Fibroblast of lung (primary cell): ENCODE measurements around the gene SUPT3H.

Experiments used
- EZH2 ChIP-seq: IDR thresholded peaks from 2 replicates; pipeline ENCODE4 v1.5.1; 2012; ENCODE audit warnings: low read length, control low read depth, mild to moderate bottlenecking; ENCODE audit errors: missing control alignments
- TF ChIP-seq, protein P1 (sequence below), 2 donors: IDR thresholded peaks in 1 of 2; conservative IDR thresholded peaks in 1 of 2; 1 replicate in 1 of 2; 2 replicates in 1 of 2; pipeline ENCODE4 v1.5.1; 2011 to 2012; ENCODE audit warnings: low read length in 2 of 2, control low read depth in 1 of 2, inconsistent platforms in 1 of 2, low read depth in 1 of 2, mild to moderate bottlenecking in 1 of 2

DNA sequence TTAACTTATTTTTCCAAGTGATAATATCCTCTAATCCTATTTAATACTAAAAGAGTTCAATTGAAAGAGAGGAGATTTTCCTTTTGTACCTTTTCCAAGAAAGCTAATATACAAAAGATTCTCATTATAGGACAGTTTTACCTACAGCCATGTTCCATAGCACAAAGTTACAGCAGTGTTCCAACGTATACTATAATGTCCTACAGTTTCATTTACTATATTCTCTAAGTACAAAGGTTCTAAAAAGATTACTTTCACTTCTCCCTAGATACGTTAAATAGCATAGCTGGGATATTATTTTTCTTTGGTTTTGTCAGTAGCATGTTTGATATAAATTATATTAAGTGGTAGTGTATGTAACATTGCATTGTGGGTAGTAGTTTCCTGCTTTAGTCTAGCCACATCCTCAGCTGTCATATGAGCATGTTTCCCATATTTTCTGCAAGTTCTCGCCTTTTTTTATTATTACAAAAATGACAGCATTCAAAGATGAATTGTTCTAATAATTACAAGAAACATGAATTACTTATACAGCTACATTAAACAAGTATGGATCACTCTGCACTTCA is 54.0 kb downstream of the SUPT3H start:
- TF ChIP-seq, protein P1, sequence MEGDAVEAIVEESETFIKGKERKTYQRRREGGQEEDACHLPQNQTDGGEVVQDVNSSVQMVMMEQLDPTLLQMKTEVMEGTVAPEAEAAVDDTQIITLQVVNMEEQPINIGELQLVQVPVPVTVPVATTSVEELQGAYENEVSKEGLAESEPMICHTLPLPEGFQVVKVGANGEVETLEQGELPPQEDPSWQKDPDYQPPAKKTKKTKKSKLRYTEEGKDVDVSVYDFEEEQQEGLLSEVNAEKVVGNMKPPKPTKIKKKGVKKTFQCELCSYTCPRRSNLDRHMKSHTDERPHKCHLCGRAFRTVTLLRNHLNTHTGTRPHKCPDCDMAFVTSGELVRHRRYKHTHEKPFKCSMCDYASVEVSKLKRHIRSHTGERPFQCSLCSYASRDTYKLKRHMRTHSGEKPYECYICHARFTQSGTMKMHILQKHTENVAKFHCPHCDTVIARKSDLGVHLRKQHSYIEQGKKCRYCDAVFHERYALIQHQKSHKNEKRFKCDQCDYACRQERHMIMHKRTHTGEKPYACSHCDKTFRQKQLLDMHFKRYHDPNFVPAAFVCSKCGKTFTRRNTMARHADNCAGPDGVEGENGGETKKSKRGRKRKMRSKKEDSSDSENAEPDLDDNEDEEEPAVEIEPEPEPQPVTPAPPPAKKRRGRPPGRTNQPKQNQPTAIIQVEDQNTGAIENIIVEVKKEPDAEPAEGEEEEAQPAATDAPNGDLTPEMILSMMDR (conservative IDR thresholded peaks at IDR 0.05 in 1 of 2, IDR thresholded peaks at IDR 0.05 in 1 of 2; ENCODE audit: low read depth in 1 of 2, low read length in 2 of 2), result no peak
- TF ChIP-seq EZH2, result no peak
